Natural killer cell (primary cell): ENCODE results near the gene EPB41L5. TPM values are rescaled to one million over a fixed set of nuclear protein-coding genes. Genes with fewer than 3 reads are reported as not detected.

Source experiments
- ATAC-seq, 3 donors: fragments of 150-1000 bp in 2 of 3; fragments of 200-7000 bp in 1 of 3; cut with Tn5 transposase; 1 replicate in 1 of 3; 2 replicates in 2 of 3; pipeline ENCODE4 v1.10.0; 2021; ENCODE audit warnings: mild to moderate bottlenecking in 2 of 3, moderate library complexity in 2 of 3
- DNase-seq, 2 donors: peaks; one replicate each; pipeline versions ENCODE4 v3.0.0 to v3.0.0-alpha.2; 2013 to 2021; ENCODE audit warnings: mixed read lengths in 1 of 2
- H3K27ac ChIP-seq: one replicate; pipeline ENCODE4 v1.5.1; 2013; ENCODE audit warnings: mild to moderate bottlenecking, low read length
- H3K27me3 ChIP-seq: one replicate; pipeline ENCODE4 v1.6.1; 2013; ENCODE audit warnings: low read length; ENCODE audit not compliant: control insufficient read depth, insufficient read depth
- H3K36me3 ChIP-seq: one replicate; pipeline ENCODE4 v1.6.1; 2013; ENCODE audit warnings: low read length; ENCODE audit not compliant: control insufficient read depth, insufficient read depth
- H3K4me1 ChIP-seq: one replicate; pipeline ENCODE4 v1.6.1; 2013; ENCODE audit warnings: low read length; ENCODE audit not compliant: control insufficient read depth, insufficient read depth
- H3K4me3 ChIP-seq: one replicate; pipeline ENCODE4 v1.5.1; 2013; ENCODE audit warnings: low read length
- H3K9me3 ChIP-seq: one replicate; pipeline ENCODE4 v1.6.1; 2013; ENCODE audit warnings: low read length; ENCODE audit not compliant: control insufficient read depth, insufficient read depth
- H3K27ac Mint-ChIP-seq, 2 donors: one replicate each; pipeline ENCODE4 v1.8.0; 2022; ENCODE audit warnings: mild to moderate bottlenecking in 2 of 2, mixed read lengths in 2 of 2, moderate library complexity in 1 of 2
- H3K27me3 Mint-ChIP-seq, 2 donors: one replicate each; pipeline ENCODE4 v1.8.0; 2022; ENCODE audit warnings: low read depth in 2 of 2, mixed read lengths in 2 of 2
- H3K36me3 Mint-ChIP-seq: one replicate; pipeline ENCODE4 v1.8.0; 2022; ENCODE audit warnings: mixed read lengths
- H3K4me1 Mint-ChIP-seq, 2 donors: one replicate each; pipeline ENCODE4 v1.8.0; 2022; ENCODE audit warnings: mixed read lengths in 2 of 2
- H3K4me3 Mint-ChIP-seq: one replicate; pipeline ENCODE4 v1.8.0; 2022; ENCODE audit warnings: mild to moderate bottlenecking, moderate library complexity, mixed read lengths
- H3K9me3 Mint-ChIP-seq, 2 donors: one replicate each; pipeline ENCODE4 v1.8.0; 2022; ENCODE audit warnings: mixed read lengths in 2 of 2
- CTCF ChIP-seq: fragments of 200-600 bp; IDR thresholded peaks from one replicate; pipeline ENCODE4 v1.8.0; 2022; ENCODE audit warnings: antibody characterized with exemption
- WGBS: methylation state at CpG from one replicate; pipeline ENCODE4 v1.1.7; 2013; ENCODE audit warnings: missing lambda C conversion rate; ENCODE audit not compliant: insufficient coverage; 5-methylcytosine and 5-hydroxymethylcytosine counted together
- intact Hi-C: fragments of 100-400 bp; cut with micrococcal nuclease; formaldehyde crosslinking; loops from one replicate; pipeline ENCODE4 v1.14.2; 2022
- total RNA-seq, 4 donors: library from RNA; stranded (reverse); fragments of 120-200 nt in 1 of 4; gene quantifications; one replicate each; pipeline versions ENCODE4 v1.2.3 to v1.2.4, GENCODE V29; 2013 to 2022

EPB41L5 gene
- total RNA-seq, 3 donors from 2014 or later (not counting 1 experiment from before 2014, with no cell fraction given): 3.0 to 8.5 (median 3.6) TPM

GRCh38 chr2:120004254-120004653, 8.6 kb upstream of the EPB41L5 start:
- no peak overlapping the region for H3K27ac ChIP-seq
- no peak overlapping the region for H3K4me3 Mint-ChIP-seq
- H3K27me3 ChIP-seq: no peaks in the 10 kb centered on the region
- H3K36me3 ChIP-seq: no peaks in the 10 kb centered on the region
- TF ChIP-seq CTCF: no peak
- H3K4me3 ChIP-seq: no peak overlapping the region
- H3K4me1 ChIP-seq: no peaks in the 10 kb centered on the region
- no peaks in the 10 kb centered on the region for H3K9me3 Mint-ChIP-seq
- H3K36me3 Mint-ChIP-seq: no peaks in the 10 kb centered on the region
- intact Hi-C loops: no loop called here
- ATAC-seq (no peak), DNase-seq (no peak)
- no peak overlapping the region for H3K27ac Mint-ChIP-seq
- no peaks in the 10 kb centered on the region for H3K9me3 ChIP-seq
- no peaks in the 10 kb centered on the region for H3K4me1 Mint-ChIP-seq
- peaks cover 0 to 8% of the 10 kb centered on the region in 2 donors for H3K27me3 Mint-ChIP-seq

GRCh38 chr2:120005834-120006521, 6.9 kb upstream of the EPB41L5 start:
- DNase-seq (no peak), ATAC-seq (no peak)
- Mint-ChIP-seq H3K27ac (no peak overlapping the region), H3K4me3 (no peak overlapping the region), H3K9me3 (no peaks in the 10 kb centered on the region), H3K27me3 (peaks cover 0 to 6% of the 10 kb centered on the region in 2 donors), H3K4me1 (no peaks in the 10 kb centered on the region), H3K36me3 (no peaks in the 10 kb centered on the region)
- no peak for TF ChIP-seq CTCF
- Histone ChIP-seq H3K36me3 (no peaks in the 10 kb centered on the region), H3K4me1 (no peaks in the 10 kb centered on the region), H3K4me3 (no peak overlapping the region), H3K9me3 (no peaks in the 10 kb centered on the region), H3K27ac (no peak overlapping the region), H3K27me3 (no peaks in the 10 kb centered on the region)
- WGBS: 91% methylated on average over 10 of the region's 11 CpGs
- intact Hi-C loops: no loop called here

- DNase-seq (no peak), ATAC-seq (no peak)
- Mint-ChIP-seq H3K4me1 (peaks cover 8 to 10% of the 10 kb centered on the region in 2 donors), H3K27ac (no peak overlapping the region), H3K27me3 (no peaks in the 10 kb centered on the region), H3K4me3 (no peak overlapping the region), H3K9me3 (no peaks in the 10 kb centered on the region), H3K36me3 (no peaks in the 10 kb centered on the region)
- no peaks in the 10 kb centered on the region for H3K27me3 ChIP-seq
- H3K9me3 ChIP-seq: no peaks in the 10 kb centered on the region
- over 99% methylated on average over 4 of the region's 4 CpGs for WGBS
- no peak for TF ChIP-seq CTCF
- H3K4me3 ChIP-seq: no peak overlapping the region
- intact Hi-C loops: no loop called here
- peaks cover 2% of the 10 kb centered on the region for H3K4me1 ChIP-seq
- H3K36me3 ChIP-seq: no peaks in the 10 kb centered on the region
- H3K27ac ChIP-seq: no peak overlapping the region
Observed at GRCh38 chr2:120007851-120008250, 5.0 kb upstream of the EPB41L5 start.

GRCh38 chr2:120012363-120012762, 514 bp upstream of the EPB41L5 start:
- ATAC-seq (no peak), DNase-seq (no peak)
- H3K9me3 ChIP-seq: no peaks in the 10 kb centered on the region
- no peak for TF ChIP-seq CTCF
- peaks cover 6% of the 10 kb centered on the region for H3K4me1 ChIP-seq
- H3K27me3 Mint-ChIP-seq: peaks cover 0 to 3% of the 10 kb centered on the region in 2 donors
- H3K36me3 ChIP-seq: no peaks in the 10 kb centered on the region
- no peaks in the 10 kb centered on the region for H3K36me3 Mint-ChIP-seq
- H3K4me3 ChIP-seq: peak overlapping the region; percentile 73
- H3K27ac Mint-ChIP-seq: peak overlapping the region; percentile 60 to 86
- WGBS: 48% methylated on average over 8 of the region's 8 CpGs
- H3K4me3 Mint-ChIP-seq: peak overlapping the region; percentile 82
- H3K27ac ChIP-seq: peak overlapping the region; percentile 63
- no peaks in the 10 kb centered on the region for H3K9me3 Mint-ChIP-seq
- intact Hi-C loops: loop anchor here (2.0 kb wide), 1 partner anchor 254 kb away; the partner anchor contains the start of gene PTPN4
- peaks cover 10 to 17% of the 10 kb centered on the region in 2 donors for H3K4me1 Mint-ChIP-seq
- H3K27me3 ChIP-seq: no peaks in the 10 kb centered on the region
